ENCODE results near the gene BEGAIN. TPM values are rescaled to one million over a fixed set of nuclear protein-coding genes. Genes with fewer than 3 reads are reported as not detected.

BEGAIN gene
- total RNA-seq, 1 experiment from 2014 or later, result 0.53 TPM

Small RNA genes within 50 kb of the gene (small RNA-seq; reads per million reads assigned to genes)
- not detected for gene RN7SKP92

Other genes starting within 250 kb of the BEGAIN start
- gene WDR25, start 210.9 kb downstream of the BEGAIN start, total RNA-seq (2014; rRNA removed; shearing (Covaris generic)), result 7.3 and 11.4 TPM in 2 replicates
- not detected in 2 replicates for gene DLK1, start 139.5 kb upstream of the BEGAIN start, total RNA-seq (2014; rRNA removed; shearing (Covaris generic))
- not detected in 2 replicates for gene MEG3, start 238.7 kb upstream of the BEGAIN start, total RNA-seq (2014; rRNA removed; shearing (Covaris generic))

All from HT-29 (cell line).